Fibroblast of skin of left quadriceps (primary cell): ENCODE results near the gene PRR29.
"Not testable (repeated sequence)": the region's sequence is repeated elsewhere in the genome, so short reads cannot be mapped to it uniquely, and the experiment has no call there.

ENCODE experiments used
- DNase-seq, 2 experiments: peaks; one replicate each; pipeline ENCODE4 v3.0.0-alpha.2; 2013; ENCODE audit warnings: low read depth in 2 of 2

Gene PRR29

DNA sequence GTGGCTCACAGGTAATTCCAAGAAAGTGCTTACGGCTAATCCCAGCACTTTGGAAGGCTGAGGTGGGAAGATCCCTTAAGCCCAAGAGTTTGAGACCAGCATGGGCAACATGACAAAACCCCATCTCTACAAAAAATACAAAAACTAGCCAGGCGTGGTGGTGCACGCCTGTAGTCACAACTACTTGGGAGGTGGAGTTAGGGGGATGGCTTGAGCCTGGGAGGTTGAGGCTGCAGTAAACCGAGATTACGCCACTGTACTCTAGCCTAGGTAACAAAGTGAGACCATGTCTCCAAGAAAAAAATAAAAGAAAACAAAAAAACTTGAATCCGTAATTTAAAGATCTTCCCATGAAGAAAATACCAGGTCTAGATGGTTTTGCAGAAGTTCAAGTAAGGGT is 17.3 kb downstream of the PRR29 start:
- DNase-seq = no peak

GRCh38 chr17:64016231-64016784 is 18.2 kb downstream of the PRR29 start:
- no peak for DNase-seq

DNA sequence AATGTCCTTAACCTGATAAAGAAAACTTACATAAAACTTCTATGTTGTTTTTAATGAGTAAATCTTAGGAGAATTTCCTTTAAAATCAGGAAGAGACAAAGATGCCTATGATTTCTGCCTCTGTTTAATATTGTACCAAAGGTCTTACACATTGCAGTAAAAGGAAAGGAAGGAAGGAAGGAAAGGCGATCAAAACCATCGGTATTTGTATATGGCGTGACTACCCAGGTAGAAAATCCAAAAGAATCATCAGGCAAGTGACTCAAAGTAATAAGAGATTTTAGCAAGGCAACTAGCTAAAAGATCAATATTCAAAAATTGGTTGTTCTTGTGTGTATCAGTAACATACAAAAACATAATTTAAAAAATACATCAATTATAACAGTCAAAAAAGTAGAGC is 18.8 kb downstream of the PRR29 start:
- no peak for DNase-seq

DNA sequence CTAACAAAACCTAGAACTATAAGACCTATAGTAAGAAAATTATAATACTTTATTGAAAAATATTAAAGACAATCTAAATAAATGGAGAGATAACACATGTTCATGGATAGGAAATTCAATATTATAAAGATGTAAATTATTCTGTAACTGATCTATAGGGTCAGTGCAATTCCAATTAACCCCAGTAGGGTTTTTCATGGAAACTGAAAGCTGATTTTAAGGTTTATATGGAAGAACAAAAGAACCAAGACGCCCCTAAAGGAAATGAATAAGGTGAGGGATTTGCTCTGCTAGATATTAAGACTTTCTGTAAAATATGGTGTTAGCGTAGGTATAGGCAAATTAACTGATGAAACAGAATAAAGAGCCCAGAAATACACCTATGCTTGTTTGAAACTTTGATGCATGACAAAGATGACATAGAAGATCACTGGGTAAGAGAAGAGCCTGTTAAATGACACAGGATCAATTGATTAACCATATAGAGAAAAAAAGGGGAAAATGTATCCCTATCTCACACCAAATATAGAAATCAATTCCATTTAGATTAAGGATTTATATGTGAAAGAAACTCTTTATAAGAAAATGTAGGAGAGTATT is 19.3 kb downstream of the PRR29 start:
- no peak for DNase-seq

DNA sequence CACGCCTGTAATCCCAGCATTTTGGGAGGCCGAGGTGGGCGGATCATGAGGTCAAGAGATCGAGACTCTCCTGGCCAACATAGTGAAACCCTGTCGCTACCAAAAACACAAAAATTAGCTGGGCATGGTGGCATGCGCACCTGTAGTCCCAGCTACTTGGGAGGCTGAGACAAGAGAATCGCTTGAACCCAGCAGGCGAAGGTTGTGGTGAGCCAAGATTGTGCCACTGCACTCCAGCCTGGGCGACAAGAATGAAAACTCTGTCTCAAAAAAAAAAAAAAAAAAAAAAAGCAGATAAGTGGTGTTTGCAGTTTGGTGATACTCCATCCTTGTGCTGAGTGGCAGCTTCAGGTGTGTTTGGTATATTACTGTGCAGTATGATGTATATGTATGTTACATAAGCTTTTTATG is 21.4 kb downstream of the PRR29 start:
- not testable (repeated sequence) for DNase-seq

- no peak for DNase-seq
Observed at GRCh38 chr17:64020056-64020766, 22.1 kb downstream of the PRR29 start, which contains the start of gene ICAM2. TSS of gene ICAM2 (minus strand) at chr17:64020633. CDS start at chr17:64006691, 13,942 bp downstream.

DNA sequence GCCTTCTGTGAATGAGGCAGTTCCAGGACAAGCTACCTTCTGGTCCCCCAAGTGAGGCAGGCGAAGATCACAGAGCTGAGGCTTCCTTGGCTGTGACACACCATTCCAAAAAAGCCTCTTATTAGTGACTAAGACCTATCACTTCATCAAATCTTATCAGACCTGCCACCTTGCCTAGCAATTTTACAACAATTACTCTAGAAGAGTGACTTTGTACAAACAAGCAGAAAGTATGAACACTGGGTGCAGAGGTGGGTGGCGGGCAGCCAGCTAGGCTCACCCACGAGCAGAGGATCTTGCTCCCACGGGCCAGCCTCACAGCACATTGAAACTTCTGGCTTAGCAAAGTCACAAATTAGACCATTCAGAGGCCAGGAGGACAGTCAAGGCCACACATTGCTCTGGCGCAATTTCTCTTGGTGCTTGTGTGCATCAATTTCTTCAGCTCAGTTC is 24.5 kb downstream of the PRR29 start:
- DNase-seq = no peak

DNA sequence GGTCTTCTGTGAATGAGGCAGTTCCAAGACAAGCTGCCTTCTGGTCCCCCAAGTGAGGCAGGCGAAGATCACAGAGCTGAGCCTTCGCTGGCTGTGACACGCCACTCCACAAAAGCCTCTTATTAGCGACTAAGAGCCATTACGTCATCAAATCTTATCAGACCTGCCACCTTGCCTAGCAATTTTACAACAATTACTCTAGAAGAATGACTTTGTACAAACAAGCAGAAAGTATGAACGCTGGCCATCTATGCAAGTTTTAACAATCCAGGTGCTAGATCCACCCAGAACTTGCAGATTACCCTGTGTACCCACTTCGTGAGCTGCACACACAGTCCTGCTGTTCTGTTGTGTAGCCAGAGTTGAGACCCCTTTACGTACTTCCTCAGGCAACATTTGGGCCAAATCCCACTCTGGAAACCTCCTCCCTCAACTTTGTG is 26.1 kb downstream of the PRR29 start:
- DNase-seq = no peak

DNA sequence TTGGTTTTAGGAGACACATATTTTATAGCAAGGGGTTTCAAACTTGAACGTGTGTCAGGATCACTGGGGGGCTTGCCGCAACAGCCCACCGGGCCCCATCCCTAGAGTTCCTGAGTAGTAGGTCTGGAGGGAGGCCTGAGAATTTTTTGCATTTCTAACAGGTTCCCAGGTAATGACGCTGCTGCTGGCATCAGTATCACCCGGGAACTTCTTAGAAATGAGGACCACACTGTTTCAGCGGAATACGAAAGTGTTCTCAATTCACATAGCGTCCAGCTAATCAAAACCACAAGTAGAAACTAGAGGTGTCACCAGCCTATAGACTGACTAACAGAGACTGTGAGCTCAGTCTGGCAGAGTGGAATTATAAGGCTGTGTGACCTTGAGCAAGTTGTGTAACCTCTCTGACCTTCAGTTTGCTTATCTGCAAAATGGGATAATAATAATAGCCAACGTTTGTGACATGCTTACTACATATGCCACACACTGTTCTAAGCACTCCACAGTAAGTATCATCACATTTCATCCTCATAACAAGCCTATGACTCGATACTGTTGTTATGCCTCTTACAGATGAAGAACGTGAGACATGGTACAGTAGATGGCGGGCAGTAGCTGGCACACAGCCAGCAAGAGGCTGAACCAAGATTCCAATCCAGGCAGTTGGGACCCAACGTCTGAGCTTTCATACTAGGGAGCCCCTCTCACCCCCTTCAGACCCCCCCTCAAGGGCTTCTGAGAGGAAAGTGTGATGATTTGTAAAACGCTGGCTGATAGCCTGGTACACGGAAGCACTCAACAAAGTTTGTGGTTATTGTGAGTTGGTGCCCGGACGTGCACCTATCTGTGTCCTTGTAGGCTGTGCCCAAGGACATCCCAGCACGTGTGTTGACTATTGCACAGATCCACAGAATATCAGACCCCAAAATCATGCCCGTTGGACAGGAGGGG is 26.9 kb downstream of the PRR29 start:
- DNase-seq = no peak

DNA sequence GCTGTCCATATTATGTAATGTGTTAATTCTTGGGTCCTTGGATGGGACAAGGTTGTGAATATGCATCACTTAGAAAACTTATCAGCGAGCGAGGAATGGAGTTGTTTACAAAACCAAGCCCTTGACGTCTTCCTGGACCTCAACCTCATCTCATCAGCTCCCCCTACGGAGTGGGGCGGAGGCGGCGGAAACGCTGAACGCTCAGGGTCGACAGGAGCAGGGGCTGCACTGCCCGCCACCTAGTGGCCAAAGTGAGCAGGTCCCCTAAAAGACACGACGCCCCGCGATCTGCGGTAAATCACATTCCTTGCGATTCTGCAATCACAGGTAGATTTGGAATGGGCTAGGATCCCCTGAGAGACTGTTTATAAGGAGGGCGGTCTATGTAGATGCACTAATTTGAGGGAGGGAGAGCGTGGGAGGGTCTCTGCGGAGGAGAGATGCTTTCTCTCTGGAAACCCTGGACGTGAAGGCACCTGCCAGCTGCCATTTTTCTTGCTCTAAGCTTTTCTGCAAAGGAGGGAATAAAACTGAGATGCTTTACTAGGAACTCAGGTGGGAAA is 27.7 kb downstream of the PRR29 start:
- peak; percentile 34 to 40 for DNase-seq

DNA sequence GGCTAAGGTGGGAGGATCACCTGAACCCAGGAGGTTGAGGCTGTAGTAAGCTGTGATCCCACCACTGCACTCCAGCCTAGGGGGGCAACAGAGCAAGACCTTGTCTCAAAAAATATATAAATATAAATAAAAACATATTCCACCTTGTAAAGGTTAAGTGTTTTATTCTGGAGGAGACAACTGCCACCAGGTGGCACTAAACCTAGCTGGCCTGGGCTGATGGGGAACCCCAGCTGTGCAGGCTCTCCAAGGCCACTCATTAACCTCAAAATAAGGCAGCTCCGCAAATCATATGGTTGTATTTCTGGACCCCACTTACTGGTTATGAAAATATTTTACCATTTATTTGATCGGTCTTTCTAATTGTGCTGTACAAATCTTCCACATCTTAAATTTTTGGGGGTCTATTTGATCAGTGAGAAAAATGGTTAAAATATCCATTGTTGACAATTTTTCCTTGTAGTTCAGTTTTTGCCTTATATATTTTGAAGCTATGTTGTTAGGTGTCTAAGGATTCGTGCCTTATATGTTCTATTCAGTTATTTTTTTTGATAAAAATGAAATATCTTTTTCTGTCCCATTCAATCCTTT is 30.8 kb downstream of the PRR29 start:
- DNase-seq = peak; percentile 11 to 20

GRCh38 chr17:64032081-64032480 is 33.9 kb downstream of the PRR29 start:
- DNase-seq = no peak

DNA sequence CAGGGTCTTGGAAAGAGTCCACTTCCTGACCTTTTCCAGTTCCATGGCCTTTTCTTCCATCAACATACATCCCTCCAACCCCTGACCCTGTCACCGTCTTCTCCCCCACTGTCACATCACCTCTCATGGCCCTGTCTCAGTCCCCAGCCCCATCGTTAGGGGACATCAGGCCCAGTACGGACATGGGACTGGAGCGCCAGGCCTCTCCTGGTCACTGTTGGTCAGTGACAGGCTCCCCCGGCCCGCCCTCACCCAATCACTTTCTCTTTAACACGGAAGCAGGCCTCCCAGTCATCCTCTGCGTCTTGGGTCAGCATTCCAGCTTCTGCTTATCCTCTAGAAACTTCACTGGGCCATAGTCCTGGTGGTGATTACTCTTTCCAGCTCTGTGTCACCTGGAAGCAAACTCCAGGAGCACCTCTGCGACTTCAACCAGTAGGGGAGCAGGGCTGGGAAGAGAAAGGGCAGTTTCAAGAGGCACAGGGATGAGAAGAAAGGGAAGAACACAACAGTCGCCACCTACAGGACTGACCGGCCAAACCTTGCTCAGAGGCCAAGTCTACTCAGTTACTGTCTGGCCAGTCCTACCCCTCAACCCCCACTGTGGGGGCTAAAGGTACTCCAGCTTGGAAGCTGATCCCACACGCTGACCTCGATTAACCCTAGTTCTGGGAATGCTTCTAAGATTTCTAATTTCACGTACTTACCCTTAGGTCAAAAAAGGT is 38.2 kb downstream of the PRR29 start:
- no peak for DNase-seq

DNA sequence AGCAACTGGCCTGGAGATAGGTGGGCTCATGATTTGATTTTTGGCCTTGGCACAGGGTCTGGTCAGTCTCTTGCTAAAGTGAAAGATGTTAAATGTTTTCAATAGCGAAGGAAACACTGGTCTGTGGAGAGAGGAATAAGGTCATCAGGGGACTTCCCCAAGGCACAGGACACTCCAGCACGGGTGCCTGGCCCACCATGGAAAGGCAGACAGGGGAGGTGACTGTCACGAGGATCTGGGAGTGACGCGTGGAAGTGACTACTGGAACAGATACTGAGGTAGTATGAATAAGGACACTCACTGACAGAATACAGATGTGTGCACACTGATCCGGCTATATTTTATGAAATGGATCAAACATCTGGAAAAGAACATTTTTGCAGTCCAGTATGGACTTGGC is 39.0 kb downstream of the PRR29 start:
- DNase-seq = no peak

DNA sequence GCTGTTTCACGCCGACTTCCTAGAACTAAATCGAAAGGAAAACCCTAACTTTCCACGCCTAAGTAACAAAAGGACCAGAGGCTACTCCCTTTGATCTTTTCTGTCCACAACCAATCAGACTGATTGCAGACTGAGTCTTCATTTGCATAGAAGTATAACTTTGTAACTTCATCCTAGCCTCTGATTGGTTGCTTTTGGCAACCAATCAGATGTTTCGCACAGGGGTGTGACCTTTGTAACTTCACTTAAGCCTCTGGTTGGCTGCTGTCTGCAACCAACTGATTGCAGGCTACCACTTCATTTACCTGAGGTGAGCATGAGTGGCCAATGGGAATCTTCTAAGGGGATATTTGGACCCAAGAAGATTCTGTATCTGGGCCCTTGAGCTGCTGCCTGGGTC is 39.7 kb downstream of the PRR29 start:
- DNase-seq = no peak

GRCh38 chr17:64038331-64039105 is 40.4 kb downstream of the PRR29 start:
- DNase-seq = no peak

- DNase-seq = no peak
Observed at GRCh38 chr17:64039106-64039400, 40.9 kb downstream of the PRR29 start.

- no peak for DNase-seq
Observed at GRCh38 chr17:64040206-64040605, 42.1 kb downstream of the PRR29 start.

DNA sequence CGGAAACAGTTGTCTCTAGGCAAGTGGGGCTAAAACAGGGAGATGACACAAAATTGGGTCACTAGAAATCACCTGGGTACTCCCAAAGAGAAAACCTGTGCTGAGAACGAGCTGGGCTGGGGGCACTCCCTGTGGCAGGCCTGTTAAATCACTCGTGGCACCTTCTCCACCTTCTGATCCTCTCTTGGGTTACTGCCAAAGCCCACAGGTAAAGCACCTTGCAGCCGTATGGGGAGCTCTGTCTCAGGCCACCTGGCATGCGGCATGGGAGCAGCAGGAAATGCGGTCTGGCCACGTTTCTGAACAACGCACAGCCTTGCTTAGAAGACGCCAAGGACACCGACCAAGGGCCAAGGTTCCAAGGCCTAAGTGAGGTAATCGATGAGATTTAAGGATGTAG is 43.8 kb downstream of the PRR29 start:
- DNase-seq = no peak
